GM12872 (cell line): ENCODE measurements around the gene SUCNR1.
A peak's percentile ranks its signal among the peaks of the same experiment; 100 is the strongest.

Source experiments
- CTCF ChIP-seq: IDR thresholded peaks from 3 replicates; pipeline ENCODE4 v1.5.1; 2011; ENCODE audit warnings: low read depth, mild to moderate bottlenecking, low read length, moderate library complexity; ENCODE audit not compliant: insufficient read depth

Gene SUCNR1

DNA sequence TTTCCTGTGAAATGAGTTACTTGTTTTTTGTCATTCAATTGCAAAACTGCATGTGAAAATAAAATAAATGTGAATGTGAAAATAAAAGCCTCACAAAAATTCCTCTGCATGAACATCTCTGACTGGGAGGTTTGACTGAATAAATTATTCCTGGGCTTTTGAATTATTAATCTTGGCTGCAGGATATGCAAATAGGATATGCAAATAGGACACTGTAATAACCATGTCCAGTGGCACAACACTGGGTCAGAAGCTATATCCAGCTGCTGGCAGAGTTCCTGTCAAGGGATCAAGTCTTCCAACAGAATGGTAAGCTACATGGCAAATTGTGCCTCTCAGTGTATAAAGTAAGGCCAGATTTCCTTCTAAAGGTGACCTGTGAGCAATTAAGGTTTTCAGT is at the start of gene SUCNR1:
SUCNR1 (plus strand) TSS at position 246 of the 400 bp plus-strand sequence. CDS start 6,250 bp downstream, outside the sequence.
- no peak for TF ChIP-seq CTCF

DNA sequence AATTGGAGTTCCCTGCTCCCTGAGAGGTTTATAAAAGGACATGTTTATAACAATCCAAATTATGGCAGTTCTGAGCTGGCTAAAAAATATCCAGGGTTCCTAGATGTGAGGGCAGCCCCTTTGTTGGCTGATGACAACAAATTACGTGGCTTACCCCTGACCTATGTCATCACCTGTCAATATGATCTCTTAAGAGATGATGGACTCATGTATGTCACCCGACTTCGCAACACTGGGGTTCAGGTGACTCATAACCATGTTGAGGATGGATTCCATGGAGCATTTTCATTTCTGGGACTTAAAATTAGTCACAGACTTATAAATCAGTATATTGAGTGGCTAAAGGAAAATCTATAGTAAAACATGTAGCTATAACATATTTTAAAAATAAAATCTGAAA is 45.6 kb upstream of the SUCNR1 start:
- TF ChIP-seq CTCF: no peak

DNA sequence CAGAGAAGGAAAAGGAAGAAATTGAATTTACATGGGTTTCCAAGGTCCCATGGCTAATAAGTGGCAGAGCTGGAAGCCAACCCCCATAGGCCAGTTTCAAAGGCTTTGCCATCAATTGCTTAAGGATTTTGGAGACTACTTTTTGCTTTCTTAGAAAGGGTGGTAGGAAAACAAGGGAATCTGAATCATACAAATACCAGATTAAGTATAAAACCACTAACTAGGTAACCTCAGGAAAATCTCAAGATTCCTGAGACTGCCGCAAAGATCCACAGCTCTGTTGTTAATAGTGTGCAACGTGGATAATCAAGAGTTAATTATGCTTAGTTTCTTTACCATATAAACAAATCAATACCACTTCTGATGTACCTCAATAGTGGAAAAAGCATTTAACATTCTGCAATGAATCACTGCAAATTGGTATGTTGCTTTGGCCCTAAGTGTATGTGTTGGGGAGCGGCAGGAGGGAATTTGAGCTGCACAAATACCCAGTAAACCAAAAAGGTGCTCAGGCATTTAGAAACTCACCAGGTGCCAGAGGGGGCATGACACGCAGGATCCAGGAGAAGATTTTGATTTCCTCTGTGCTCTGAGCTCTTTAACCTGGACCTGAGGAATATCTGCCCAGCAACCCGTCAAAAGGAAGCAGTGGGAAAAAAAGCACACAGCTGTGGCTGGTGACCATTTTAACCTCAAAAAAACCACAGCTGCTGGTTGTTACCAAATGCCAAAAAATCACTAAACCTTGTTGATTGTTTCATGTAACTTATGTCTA is 37.5 kb upstream of the SUCNR1 start:
- no peak for TF ChIP-seq CTCF

DNA sequence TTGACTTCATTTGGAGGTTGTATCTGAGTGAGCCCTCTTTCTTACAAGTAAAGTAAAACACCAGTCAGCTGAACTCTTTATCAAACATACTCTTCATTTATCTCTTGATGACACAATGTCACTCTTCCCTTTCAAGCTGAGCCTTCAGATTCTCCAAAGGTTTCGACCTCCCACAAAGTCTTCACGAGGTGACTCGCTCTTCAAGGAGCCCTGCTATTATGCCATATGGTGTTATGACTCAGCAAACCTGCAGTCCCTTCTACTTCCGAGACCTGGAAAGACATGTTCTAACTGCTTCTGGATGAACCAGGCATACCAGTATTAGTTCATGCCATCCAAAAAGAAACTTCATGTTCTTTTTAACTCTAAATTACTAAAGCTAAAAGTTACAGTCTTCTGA is 36.4 kb upstream of the SUCNR1 start:
- TF ChIP-seq CTCF: no peak

GRCh38 chr3:151838574-151839312 is 34.7 kb upstream of the SUCNR1 start:
- TF ChIP-seq CTCF: peak; percentile 70

GRCh38 chr3:151839313-151839631 is 34.2 kb upstream of the SUCNR1 start:
- TF ChIP-seq CTCF: no peak

DNA sequence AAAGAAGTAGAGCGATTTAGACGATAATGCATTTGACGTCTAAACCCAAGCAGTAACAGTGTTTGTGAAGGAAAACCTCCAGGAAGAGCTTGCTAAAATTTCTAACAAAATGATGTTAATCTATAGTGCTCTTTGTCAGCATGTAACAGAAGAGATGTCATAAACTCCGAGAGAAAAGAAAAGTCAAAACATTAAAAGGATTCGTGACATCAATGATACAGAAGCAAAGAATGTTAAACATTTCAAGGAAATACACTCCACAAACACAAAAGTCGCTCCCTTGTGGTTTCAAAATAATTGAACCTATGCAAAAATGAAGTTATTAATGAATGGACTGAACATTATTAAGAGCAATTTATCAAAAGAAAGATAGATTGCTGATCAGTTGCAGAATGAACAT is 31.6 kb upstream of the SUCNR1 start:
- TF ChIP-seq CTCF: no peak
